ENCODE measurements around the gene VSIG10.

DNA sequence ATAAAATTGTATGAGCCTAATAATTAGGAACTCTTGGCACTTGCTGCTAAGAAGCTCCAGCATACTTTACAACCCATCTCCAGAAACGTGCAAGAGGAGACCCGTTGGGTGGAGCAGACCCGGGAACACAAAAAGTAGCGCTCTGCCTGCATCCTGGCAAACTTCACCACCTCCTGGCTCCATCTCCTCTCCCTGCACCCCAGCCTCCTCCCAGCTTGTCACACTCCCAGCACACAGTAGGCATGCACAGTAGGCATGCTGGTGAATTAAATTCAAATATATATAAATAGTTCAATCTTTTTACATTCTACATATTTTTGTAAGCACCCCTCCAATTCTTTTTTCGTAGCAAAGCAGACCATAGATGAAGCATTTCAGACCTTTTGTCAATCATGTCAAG lies 1.2 kb downstream of the VSIG10 start:
- TF ChIP-seq CTCF (IDR thresholded peaks at IDR 0.05) (no peak), POLR2A (IDR thresholded peaks at IDR 0.05) (no peak)

All from right lobe of liver (tissue), 4 donors.